Measurements from ENCODE around the gene CYP4Z1.
A peak's percentile ranks its signal among the peaks of the same experiment; 100 is the strongest.

GRCh38 chr1:47023268-47024140 lies 43.5 kb upstream of the CYP4Z1 start, which contains the start of gene CYP4X1:
- TF ChIP-seq POLR2AphosphoS5 (IDR thresholded peaks at IDR 0.05) (peak in 1 of 3 donors; percentile 70), POLR2A (IDR thresholded peaks at IDR 0.05) (peak in 1 of 4 donors; percentile 41), EP300 (IDR thresholded peaks at IDR 0.05) (no peak)
- TF ChIP-seq, protein P1, sequence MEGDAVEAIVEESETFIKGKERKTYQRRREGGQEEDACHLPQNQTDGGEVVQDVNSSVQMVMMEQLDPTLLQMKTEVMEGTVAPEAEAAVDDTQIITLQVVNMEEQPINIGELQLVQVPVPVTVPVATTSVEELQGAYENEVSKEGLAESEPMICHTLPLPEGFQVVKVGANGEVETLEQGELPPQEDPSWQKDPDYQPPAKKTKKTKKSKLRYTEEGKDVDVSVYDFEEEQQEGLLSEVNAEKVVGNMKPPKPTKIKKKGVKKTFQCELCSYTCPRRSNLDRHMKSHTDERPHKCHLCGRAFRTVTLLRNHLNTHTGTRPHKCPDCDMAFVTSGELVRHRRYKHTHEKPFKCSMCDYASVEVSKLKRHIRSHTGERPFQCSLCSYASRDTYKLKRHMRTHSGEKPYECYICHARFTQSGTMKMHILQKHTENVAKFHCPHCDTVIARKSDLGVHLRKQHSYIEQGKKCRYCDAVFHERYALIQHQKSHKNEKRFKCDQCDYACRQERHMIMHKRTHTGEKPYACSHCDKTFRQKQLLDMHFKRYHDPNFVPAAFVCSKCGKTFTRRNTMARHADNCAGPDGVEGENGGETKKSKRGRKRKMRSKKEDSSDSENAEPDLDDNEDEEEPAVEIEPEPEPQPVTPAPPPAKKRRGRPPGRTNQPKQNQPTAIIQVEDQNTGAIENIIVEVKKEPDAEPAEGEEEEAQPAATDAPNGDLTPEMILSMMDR (IDR thresholded peaks at IDR 0.05): no peak

All from stomach (tissue), 4 donors.